Head of caudate nucleus (tissue), 42 donors: ENCODE measurements around the gene KIF20A.
"Not testable (repeated sequence)": the region's sequence is repeated elsewhere in the genome, so short reads cannot be mapped to it uniquely, and the experiment has no call there.

Source experiments
- DNase-seq, 42 donors: peaks; one replicate each; pipeline versions ENCODE4 v3.0.0 to v3.0.0-alpha.2; 2020 to 2021; ENCODE audit warnings: mixed read lengths in 7 of 42
- intact Hi-C: fragments of 100-400 bp; cut with DNase I; formaldehyde crosslinking; loops from one replicate; pipeline ENCODE4 v1.15.0; 2022

The KIF20A gene

DNA sequence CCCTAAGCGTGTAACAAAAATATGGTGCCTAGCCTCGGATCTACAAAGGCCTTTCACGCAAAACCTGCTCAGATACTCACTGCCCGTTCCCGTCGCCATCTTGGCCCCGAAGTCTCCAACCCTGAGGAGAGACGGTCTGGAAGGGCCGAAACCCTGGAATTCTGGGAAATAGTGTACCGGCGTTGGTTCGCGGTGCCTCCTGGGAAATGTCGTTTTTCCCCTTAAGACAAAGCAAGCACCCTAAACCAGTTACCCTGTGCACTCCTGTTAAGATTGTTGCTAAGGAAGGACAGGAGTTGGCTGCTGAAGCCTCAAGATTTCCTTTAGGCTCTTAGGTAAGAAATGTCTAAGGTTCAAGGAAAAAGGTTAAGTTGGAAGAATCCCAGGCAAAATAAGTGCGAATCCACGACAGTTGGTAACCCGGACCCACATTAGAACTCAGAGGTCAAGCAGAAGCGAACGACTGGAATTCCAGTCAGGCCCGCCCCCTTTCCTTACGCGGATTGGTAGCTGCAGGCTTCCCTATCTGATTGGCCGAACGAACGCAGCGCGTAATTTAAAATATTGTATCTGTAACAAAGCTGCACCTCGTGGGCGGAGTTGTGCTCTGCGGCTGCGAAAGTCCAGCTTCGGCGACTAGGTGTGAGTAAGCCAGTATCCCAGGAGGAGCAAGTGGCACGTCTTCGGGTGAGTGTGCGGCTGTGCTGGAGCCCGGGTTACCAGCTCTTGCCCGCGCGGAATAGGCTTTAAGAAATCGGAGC lies at the start of gene KIF20A, which contains the start of gene BRD8:
Gene KIF20A, plus strand, starts transcription at position 597 of the 761 bp plus-strand sequence. CDS start 569 bp downstream, outside the sequence.
Gene BRD8, minus strand, starts transcription at position 115 of the 761 bp plus-strand sequence. Its CDS starts 16 bp downstream, at position 99.
- peak; percentile 88 to 99 (median 97) for DNase-seq
- intact Hi-C loops, result loop anchor here (5.0 kb wide), 1 partner anchor 34 kb away; the partner anchor contains the start of gene CDC23

DNA sequence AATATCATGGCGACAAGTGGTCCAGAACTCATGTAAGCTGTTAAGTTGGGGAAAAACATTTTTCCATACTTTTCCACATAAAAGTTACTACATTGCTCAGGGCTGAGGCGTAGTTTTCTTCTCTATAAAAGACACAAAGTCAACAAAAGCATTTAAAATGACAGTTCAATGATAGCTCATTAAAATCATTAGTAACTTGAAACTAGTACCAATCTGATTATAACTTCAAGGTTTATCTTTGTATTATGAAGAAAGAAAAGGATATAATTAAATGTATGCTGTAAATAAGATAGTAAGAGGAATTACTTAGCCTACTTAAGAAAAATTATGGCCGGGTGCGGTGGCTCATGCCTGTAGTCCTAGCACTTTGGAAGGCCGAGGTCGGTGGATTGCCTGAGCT lies 49.6 kb upstream of the KIF20A start:
- intact Hi-C loops, result no loop called here

DNA sequence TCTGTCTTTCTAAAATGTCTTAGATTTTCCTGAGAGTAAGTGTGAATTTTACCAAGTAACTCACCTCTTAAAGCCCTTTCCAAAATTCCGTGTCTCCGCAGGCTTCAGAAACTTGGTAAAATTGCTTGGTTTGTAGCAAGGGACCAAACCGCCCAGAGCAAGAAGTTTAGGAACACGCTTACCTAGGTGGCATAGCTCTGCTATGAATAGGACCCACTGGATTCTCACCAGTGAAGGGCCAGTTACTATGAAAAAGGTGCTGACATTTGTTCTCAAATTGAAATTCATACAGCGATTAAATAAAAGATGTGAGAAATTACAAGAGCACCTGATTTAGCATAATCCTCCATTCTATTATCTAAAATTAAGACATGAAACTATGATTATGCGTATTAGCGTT lies 46.4 kb upstream of the KIF20A start:
- DNase-seq, result no peak
- intact Hi-C loops, result loop anchor here (5.0 to 10.0 kb wide), 2 partner anchors 45 to 378 kb away; partner anchors contain the start of gene HNRNPA0

More for the DNA sequence above, 49.6 kb upstream of the KIF20A start:
- no peak for DNase-seq

DNA sequence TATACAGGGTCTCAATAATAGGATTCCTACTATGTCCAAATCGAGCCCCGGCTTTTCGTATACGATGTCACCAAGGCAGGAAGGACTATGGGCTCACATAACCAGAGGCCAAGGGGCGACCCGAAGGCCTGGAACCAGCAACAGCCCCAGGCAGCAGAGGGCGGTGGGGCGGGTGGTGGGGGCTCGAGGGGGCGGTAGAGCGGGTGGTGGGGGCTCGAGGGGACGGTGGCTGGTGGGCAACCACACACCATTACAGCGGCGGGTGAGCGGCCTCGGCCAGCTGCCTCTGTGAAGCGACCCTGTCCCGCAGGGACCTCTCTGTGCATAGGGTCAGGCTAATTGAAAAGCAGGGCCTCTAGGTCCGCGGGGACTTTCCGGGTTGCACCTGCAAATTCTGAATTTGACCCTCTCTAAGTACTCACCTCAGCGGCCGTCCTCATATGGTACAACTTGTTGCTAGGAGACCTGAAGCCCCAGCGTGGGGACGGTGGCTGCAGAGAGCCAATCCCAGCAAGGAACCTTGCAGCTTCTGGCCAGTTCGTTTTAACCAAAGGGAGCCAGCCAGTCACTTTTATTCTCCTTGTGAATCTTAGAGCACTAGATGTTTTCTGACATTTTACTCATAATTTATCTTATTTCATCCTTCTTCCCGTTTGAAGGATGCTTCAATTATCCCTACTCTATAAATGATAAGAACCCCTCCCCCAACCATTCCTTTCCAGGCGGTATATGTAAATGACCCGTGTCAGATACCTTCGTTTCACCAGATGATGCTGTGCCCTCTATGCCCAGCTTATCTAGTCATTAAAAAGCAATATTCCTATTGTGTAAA lies 39.7 kb upstream of the KIF20A start, which contains the start of gene NME5:
Gene NME5, minus strand, starts transcription at position 480 of the 832 bp plus-strand sequence. CDS start 648 bp downstream, outside the sequence.
- peak; percentile 66 to 93 (median 81) for DNase-seq
- intact Hi-C loops, result loop anchor here (10.0 kb wide), 1 partner anchor 384 kb away; the partner anchor contains the start of gene HNRNPA0

DNA sequence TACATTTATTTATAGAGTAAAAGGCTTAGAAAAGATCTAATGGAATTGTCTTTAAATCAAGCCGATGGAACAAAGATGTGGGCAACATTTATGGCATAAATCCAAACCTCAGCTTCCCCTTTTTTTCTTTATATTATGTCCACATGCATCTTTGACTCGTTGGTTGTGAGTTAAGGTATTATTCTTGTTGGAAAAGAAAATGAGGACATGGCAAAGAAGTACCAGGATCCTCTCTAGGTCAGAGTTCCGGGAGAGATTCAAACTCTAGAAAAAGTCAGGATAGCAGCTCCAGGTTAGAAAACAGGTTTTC lies 39.2 kb upstream of the KIF20A start:
- no peak for DNase-seq
- intact Hi-C loops, result loop anchor here (10.0 kb wide), 1 partner anchor 385 kb away; the partner anchor contains the start of gene HNRNPA0

DNA sequence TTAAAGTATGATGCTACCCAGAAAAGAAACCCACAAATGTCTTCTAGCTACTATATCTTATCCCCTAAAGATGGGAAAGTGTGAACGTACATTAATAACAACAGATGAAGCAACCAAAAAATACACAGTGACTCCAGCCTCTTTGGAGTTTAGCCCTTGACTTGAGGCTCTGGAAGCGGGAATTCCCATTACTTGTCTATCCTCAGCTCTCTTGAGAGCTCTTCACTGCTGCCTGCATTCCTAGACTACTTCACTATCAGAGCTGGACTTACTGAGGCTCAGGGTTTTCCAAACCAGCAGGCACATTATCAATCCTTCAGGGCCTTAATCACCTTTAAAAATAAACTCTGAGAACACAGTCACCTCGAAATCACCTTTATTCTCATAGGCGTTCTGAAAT lies 38.6 kb upstream of the KIF20A start:
- DNase-seq, result no peak
- intact Hi-C loops, result no loop called here

DNA sequence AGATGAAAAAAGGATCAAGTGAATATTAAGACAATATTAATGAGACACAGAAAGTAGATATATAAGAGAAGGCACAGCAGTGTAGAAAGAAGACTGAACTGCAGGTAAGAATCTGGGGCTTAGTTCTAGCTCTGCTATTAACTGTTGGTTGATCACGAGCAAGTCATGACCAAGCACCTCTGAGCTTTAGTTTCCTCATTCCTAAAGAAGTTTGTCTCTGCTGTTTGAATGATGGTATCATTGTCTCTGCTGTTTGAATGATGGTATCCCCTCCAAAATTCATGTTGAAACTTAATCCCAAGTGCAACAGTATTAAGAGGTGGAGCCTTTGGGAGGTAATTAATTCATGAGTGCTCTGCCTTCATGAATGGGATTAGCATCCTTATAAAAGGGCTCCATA lies 37.2 kb upstream of the KIF20A start:
- intact Hi-C loops, result no loop called here
- DNase-seq, result no peak

DNA sequence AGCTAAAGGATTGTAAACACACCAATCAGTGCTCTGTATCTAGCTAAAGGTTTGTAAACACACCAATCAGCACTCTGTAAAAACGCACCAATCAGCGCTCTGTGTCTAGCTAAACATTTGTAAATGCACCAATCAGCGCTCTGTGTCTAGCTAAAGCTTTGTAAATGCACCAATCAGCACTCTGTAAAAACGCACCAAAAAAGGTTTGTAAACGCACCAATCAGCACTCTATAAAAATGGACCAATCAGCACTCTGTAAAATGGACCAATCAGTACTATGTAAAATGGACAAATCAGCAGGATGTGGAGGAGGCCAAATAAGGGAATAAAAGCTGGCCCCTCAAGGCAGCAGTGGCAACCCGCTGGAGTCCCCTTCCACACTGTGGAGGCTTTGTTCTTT lies 35.3 kb upstream of the KIF20A start:
- intact Hi-C loops, DNase-seq: not testable (repeated sequence)

DNA sequence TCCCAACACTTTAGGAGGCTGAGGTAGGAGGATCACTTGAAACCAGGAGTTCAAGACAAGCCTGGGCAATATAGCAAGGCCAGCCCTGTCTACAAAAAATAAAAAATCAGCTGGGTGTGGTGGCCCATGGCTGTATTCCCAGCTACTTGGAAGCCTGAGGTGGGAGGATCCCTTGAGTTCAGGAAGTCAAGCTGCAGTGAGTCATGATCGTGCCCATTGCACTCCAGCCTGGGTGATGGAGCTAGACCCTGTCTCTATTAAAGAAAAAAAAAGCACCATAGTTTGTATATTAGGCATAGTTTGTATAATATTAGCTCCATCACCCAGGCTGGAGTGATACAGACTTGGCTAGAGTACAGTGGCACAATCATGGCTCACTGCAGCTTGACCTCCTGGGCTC lies 30.1 kb upstream of the KIF20A start:
- intact Hi-C loops, result no loop called here
- DNase-seq, result no peak

DNA sequence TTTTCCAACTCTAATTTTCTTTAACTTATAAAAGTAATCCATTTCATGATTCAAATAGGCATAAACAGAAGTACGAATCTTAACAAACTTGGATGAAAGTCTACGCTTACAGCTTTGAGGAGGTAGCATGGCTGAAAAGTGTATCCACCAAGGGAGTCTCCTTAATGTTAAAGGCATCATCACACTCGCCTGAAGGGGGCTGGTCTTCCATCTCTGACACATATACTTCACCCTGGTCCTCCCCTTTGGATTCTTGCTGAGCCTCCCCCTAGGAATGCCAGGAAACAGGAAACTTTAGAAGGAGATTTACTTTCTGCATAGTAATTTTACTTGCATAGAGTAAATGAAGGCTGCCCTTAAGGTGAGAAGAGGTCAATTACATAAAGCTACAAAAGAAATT lies 29.4 kb upstream of the KIF20A start:
- DNase-seq, result no peak
- intact Hi-C loops, result no loop called here

DNA sequence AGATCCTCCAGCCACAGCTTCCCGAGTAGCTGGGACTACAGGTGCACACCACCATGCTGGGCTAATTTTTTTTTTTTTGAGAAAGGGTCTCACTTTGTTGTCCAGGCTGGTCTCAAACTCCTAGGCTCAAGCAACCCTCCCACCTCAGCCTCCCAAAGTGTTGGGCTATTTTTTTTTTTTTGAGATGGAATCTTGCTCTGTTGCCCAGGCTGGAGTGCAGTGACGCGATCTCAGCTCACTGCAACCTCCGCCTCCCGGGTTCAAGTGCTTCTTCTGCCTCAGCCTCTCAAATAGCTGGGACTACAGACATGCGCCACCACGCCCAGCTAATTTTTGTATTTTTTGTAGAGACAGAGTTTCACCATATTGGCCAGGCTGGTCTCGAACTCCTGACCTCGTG lies 22.9 kb upstream of the KIF20A start:
- intact Hi-C loops, DNase-seq: not testable (repeated sequence)

DNA sequence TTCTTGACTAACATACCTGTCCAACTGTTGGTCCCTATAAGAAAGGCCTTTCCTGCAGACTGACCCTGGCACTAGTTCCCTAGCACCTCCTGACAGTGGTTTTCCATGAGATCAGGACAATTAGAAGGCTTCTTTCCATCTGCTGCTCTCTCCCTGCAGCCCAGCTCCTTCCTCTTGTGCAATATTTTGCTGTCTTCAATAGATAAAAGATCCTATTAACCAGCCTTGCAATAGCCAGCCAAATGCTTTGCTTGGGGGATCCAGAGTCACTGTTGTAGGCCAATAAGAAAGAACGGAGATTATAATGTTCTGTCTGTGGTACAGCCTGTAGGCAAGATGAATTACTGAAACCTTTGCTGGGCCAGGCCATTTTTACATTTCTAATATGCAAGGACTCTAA lies 21.3 kb upstream of the KIF20A start:
- DNase-seq, result no peak
- intact Hi-C loops, result no loop called here

DNA sequence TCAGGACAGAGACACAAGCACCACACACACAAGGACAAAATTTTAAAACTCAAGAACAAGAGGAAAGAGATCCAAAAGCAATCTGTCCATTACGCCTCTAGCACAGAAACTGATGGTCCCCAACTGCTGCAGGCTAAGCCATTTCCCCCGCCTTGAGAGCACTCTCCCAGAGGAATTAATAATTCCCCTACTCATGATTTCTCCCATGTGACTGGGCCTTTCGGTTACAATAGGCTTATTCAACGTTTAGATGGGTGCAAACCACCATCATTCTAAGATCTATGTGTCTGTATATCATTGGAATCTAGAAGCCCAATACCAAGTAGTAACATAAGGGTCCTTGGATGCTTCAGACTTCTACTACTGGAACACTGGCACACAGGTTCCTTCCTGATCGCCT lies 19.2 kb upstream of the KIF20A start:
- DNase-seq, result peak in 5 of 42 donors; percentile 8 to 49 (median 20)
- intact Hi-C loops, result no loop called here

DNA sequence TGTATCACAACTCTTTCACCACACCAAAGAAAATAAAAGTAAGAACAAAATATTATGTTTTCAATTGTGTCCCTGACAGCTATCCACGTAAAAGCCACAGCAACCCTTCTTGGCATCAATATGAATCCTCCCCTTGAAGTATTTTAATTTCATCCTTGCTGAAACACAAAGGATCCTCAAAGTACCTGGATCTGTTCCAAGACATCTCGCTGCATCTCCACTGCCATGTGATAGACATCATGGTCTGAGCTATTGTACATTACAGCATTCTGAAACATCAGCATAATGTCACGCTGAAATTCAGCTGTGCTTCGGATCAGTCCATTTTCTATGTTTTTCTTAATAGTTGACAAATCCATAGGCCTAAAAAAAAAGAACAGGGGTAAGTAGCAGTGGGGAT lies 18.2 kb upstream of the KIF20A start:
- intact Hi-C loops, result no loop called here
- no peak for DNase-seq

DNA sequence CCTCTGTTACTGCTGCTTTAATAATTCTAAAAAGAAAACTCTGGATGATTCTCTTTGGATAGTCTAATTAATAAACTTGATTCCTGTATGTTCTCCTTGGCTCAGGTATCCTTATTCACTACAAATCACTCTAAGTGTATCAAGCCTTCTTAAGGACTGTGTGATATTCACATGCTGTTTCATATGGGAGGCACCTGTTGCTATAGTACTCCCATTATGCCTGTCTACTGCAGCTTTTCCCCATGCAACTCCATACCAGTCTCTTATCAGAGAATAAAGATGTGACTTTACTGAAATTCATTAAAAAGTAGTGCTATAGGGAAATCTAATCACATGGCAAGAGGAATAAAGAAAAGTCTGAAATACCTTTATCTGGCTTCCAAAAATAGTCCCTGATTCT lies 15.2 kb upstream of the KIF20A start:
- intact Hi-C loops, result no loop called here
- DNase-seq, result no peak

DNA sequence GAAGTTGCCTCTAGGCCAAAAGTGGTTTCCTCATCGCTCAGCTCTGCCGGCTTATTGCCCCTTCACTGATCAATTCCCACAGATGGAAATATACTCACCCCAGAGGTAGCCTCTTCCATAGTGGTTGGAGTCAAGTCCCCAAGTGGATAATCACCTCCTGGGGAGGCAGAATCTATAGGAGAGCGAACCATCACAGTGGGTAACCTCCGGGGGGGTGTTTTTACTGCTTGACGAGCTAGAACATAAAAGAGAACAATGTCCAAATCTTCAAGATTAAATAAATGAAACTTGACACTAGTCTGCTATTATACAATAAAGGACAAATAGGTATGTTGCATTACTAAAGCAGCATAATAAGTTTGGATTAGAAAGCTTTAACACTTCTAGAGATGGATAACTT lies 9.8 kb upstream of the KIF20A start:
- intact Hi-C loops, result no loop called here

DNA sequence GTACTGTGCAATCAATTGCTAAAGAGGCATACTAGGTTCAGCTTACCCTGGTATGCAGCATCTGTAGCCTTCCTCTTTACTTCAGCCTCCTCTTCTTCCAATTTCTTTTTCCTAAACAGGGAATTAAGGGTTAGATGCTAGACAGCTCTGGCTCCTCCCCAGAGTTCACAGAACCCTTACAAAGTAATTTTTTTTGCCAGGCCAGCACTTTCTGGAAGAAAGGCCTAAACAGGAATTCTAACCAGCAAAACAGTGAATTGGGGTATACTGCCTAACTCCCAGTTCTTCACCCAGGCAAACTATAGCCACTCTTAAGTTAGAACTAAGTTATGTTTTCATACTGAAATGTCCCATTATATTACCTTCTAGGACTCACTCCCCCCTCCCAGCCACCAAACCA lies 8.6 kb upstream of the KIF20A start:
- DNase-seq, result no peak
- intact Hi-C loops, result no loop called here

More for the DNA sequence above, 9.8 kb upstream of the KIF20A start:
- no peak for DNase-seq

DNA sequence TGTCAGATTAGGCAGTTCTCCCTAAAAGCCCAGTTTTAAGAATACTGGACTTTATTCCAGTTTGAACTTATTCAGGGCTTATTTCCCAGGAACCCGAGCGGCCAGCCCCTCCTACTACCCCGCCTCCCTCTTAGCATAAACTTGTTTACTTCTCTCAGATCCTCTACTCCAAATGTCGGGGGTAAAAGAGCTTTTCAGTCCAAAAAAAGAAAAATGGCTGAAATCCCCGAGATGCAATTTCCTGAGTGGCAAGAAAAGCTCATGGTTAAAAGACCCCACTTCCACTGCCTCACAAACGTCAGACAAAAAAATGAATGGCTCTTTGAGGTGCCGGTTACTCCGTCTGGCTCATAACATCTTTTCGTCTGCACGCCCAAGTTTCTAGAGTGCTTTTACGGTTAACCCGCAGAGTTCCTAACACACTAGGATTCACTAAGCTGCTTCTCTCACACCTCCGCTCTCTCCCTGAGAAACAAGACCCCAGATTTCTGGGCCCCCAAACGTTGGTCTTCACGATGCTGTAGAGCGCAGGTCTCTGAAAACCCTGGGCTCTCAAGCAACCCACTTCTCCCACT lies 884 bp upstream of the KIF20A start:
- intact Hi-C loops, result loop anchor here (5.0 kb wide), 1 partner anchor 34 kb away; the partner anchor contains the start of gene CDC23
- DNase-seq, result peak in 40 of 42 donors; percentile 11 to 74 (median 46)

DNA sequence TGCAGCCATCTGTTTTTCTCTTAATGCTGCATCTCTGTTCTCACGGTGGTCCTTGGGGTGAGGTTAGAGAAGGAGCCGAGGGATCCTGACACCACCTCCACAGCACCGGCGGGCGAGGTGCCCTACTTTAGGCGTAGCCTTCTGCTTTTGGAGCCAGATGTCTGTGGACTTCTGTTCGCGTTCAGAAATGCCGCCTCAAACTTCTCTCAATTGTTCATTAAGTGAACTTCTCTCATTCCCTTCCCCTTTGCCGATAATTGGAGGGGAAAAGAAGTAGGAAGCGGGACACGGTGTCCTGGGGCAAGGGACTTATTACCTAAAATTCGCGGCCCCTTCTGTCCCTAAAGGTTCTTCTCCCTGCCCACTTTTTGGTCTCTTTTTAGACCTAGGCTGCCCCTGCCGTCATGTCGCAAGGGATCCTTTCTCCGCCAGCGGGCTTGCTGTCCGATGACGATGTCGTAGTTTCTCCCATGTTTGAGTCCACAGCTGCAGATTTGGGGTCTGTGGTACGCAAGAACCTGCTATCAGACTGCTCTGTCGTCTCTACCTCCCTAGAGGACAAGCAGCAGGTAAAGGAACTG lies 455 bp downstream of the KIF20A start:
- DNase-seq, result no peak
- intact Hi-C loops, result loop anchor here (5.0 kb wide), 1 partner anchor 33 kb away; the partner anchor contains the start of gene CDC23
